ENCODE results near the gene ZSCAN30.

The ZSCAN30 gene

DNA sequence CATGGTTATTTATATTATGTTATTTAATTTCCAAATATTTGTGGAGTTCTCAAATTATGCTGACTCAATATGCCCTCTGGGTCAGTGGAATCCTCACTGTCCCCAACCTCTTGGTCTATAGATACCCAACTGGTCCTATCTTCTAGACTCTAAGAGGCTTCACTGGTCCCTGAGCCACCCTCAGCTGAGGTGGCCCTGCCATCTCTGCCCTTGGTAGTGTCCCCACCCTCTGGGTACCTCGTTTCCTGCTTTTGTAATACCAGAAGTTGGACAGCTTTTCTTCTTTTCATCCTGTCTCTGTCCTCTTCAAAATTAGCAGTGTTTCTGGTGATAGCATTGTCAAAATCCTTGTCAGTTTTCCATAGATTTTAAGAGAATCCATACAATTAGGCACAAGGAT, 11.9 kb downstream of the ZSCAN30 start:
- DNase-seq: no peak

DNA sequence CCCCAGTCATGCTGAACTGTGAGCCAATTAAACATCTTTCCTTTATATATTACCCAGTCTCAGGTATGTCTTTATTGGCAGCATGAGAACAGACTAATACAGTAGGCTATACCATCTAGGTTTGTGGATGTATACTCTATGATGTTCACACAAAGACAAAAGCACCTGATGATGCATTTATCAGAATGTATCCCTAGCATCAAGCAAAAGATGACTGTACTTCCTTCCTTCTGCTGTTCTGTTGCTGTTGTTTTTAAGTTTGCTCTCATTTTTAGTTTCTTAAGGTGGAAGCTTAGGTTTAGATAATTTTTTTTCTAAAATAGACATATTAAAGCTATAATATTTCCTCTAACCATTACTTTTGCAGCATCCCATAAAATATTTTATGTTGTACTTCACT, 12.4 kb downstream of the ZSCAN30 start:
- no peak for DNase-seq

DNA sequence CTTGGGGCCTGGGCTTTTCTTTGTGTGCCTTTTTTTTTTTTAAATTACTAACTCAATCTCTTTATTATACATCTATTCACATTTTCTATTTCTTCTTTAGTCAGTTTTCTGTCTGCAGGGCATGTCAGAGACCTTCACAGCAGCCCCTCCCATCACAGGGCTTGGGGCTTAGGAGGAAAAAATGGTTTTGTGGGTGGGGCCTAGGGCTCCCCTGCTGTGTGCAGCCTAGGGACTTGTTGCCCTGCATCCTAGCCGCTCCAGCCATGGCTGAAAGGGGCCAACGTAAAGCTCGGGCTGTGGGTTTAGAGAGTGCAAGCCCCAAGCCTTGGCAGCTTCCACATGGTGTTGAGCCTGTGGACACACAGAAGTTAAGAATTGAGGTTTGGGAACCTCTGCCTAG, 13.8 kb downstream of the ZSCAN30 start:
- DNase-seq: no peak

- no peak for DNase-seq
These were observed 18.4 kb downstream of the ZSCAN30 start for GRCh38 chr18:35271656-35272055.

DNA sequence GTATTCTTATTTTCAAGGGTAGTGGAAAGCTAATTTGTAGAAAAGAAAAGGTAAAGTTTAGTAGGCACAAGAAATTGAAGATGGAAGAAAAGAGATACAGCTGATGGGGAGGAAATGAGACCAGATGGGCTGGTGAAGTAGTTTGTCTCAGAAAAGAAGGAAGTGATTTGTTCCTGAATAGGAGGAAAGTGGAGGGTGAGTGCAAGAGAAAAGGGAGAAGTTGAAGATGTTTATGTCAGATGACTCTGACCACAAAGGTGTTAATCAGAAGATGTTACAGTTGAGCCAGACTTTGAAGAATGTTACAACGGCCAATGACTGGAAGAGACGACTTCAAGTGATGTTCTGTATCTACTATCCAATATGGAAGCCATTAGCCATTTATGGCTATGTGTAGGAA, 21.2 kb downstream of the ZSCAN30 start:
- DNase-seq: no peak

- DNase-seq: no peak
These were observed 22.2 kb downstream of the ZSCAN30 start for GRCh38 chr18:35267809-35268208.

DNA sequence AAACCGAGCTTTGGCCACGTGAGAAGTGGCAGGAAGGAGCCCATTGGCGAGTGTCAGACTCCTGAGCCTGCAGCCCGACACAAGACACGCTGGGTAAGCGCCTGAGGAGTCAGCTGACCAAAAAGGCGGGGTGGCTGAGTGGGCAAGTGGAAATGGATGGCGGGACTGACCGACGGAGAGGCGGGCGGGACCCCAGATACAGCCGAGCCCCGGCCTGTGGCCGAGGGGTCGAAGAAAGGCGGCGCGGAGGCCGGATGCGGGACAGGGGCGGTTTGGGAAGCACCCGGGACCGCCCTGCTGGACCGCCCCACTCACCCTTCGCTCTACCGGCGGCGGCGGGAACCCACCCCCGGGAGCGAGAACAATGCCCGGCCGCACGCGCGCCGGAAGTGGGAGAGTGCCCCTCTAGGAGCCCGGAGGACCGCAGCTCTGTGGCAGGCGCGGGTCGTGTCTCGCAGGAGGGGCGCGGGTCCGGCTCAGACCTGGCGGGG, 22.8 kb downstream of the ZSCAN30 start:
- DNase-seq: no peak

GRCh38 chr18:35264409-35264808, 25.6 kb downstream of the ZSCAN30 start:
- no peak for DNase-seq

- no peak for DNase-seq
These were observed 33.1 kb downstream of the ZSCAN30 start for GRCh38 chr18:35256947-35257346.

GRCh38 chr18:35253655-35254287, 36.3 kb downstream of the ZSCAN30 start:
- DNase-seq: no peak

DNA sequence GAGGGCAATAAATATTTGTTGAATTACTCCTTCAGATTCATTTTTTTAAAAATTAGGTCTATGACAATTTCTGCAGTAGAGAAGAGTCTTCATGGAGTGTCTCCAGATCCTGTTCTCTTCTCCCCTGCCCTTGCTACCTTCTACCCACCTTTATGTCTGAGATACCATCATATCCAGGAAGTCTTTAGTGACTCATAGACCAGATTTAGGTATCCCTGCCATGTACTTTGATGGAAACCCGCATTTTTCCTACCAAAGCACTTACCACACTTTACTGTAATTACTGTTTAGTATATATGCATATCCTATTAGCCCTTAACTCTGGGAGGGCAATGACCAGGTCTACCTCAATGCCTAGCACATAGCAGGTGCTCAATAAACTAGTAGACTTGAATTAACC, 37.6 kb downstream of the ZSCAN30 start:
- DNase-seq: no peak

GRCh38 chr18:35248429-35248828, 41.6 kb downstream of the ZSCAN30 start:
- no peak for DNase-seq

DNA sequence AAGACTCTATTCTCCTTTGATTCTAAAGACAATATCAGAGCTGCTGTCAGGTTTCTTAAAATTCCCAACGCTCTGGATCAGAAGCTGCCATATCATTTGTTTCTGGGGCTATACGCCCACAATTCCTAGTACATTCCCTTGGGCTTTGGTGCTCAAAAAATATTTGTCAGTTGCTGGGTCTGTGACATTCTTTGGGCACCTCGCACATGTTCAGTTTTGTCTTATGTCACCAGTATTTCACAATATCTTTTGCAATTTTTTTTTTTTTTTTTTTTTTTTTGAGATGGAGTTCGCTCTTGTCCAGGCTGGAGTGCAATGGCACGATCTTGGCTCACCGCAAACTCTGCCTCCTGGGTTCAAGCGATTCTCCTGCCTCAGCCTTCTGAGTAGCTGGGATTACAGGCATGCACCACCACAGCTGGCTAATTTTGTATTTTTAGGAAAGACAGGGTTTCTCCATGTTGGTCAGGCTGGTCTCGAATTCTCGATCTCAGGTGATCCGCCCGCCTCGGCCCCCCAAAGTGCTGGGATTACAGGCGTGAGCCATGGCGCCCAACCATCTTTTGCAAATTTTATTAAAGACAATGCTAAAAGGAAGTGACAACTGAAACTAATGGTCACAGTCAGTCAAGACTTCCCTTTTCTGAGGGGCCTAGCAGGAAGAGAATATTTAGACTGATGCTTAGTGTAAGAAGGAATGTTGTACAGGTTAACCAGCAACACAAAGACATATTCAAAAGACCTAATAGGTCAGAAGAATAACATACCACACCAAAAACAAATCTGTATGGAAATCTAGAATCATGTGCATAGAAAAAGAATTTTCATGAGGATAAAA, 42.4 kb downstream of the ZSCAN30 start:
- no peak for DNase-seq

GRCh38 chr18:35246831-35247230, 43.2 kb downstream of the ZSCAN30 start:
- no peak for DNase-seq

DNA sequence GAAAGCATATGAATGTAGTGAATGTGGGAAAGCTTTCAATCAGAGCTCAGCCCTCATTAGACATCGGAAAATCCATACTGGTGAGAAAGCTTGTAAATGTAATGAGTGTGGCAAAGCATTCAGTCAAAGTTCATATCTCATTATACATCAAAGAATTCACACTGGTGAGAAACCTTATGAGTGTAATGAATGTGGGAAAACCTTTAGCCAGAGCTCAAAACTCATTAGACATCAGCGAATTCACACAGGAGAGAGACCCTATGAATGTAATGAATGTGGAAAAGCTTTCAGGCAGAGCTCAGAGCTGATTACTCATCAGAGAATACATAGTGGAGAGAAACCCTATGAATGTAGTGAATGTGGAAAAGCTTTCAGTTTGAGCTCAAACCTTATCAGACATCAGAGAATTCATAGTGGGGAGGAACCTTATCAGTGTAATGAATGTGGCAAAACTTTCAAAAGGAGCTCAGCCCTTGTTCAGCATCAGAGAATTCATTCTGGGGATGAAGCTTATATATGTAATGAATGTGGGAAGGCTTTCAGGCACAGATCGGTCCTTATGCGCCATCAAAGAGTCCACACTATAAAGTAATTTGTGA, 44.2 kb downstream of the ZSCAN30 start:
- DNase-seq: no peak

- no peak for DNase-seq
These were observed 45.4 kb downstream of the ZSCAN30 start for GRCh38 chr18:35244671-35245070.

DNA sequence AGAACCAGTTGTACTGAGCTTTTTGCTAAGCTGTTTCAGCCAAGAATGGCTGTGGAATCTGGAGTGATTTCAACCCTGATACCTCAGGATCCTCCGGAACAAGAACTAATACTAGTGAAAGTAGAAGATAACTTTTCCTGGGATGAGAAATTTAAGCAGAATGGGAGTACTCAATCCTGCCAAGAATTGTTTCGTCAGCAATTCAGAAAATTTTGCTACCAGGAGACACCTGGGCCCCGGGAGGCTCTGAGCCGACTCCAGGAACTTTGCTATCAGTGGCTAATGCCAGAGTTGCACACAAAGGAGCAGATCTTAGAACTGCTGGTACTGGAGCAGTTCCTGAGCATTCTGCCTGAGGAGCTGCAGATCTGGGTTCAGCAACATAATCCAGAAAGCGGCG, 47.6 kb downstream of the ZSCAN30 start:
- DNase-seq: no peak

DNA sequence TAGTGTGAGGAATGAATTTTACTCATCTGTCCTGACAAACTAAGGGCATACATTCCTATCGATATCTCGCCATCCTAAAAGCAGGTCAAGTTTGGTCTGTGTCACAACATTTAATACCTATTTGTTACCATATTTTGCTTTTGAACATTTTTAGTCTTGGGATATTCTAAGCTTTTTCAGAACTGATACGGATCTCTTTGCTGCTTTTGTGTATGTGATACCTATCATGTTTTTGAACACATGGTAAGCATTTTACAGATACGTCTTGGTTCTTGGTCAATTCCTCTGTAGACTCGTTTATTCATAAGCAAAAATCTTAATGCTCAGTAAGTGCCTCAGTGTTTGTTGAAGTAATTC, 48.6 kb downstream of the ZSCAN30 start:
- no peak for DNase-seq

GRCh38 chr18:35240664-35241447, 49.2 kb downstream of the ZSCAN30 start, which contains the start of gene ZNF397:
ZNF397 (plus strand) TSS chr18:35241034; CDS start chr18:35242471, 1,437 bp downstream.
- peak; percentile 86 for DNase-seq

- DNase-seq: no peak
These were observed 50.7 kb downstream of the ZSCAN30 start for GRCh38 chr18:35239314-35239713.

DNA sequence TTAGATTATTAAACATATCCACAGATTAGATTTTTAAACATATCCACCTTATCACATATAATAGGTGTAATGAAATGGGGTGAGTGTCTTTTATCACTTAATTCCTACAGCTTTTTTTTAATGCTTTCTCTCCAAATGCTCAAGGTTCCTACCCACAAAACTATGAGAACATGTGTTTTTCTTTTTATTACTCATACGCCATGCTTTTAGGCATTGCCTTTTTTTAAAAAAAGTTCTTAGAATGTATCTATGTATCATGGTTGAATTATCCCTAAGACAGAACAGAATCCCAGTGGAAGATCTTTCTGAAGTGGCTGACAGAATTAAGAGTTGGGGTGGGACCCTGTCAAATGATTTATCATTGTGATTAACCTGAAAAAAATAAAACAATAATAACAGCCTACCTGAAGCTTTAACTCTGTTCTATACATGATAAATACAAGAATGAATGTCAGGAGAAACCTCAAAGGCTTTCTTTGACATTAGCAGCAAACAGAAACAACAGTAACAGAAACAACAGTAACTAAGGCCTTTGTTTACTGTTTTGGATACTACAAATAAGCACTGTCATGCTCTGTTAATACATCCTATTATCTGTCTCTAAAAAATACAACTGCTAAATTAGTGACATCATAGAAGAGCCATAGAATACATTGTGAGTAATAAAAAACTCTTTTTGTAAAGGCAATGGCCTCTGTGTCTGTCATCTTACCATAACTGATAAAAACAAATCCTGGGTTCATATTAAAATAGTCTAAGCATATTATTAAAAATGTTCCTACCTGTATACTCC, 53.3 kb downstream of the ZSCAN30 start:
- DNase-seq: no peak

DNA sequence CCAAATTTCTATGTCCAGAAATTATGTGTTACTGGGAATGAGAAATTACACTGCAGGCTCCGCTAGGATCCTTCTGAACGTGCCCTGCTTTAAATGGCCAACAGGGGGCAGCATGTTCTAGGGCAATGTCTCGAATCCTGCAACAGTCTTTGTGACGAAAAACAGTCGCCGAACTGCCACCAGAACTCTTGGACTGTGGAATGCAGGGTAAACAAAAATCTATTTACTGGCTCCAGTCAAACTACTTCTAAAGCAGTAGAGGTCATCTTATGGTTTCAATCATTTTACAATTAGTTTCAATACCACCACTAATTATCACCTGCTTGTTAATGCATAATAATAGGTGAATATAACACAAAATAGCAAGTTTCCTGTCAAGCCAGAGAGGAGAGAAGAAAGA, 59.0 kb downstream of the ZSCAN30 start:
- DNase-seq: peak; percentile 41

Measured in NCI-H1048 (cell line).